AG04450 (cell line): ENCODE data around the gene SPECC1L. TPM values are rescaled to one million over a fixed set of nuclear protein-coding genes. Genes with fewer than 3 reads are reported as not detected.

Experiments
- CTCF ChIA-PET: fragments of 300-600, 350-600 bp; formaldehyde crosslinking; extraction: SDS; loops from one replicate; lab custom pipeline; 2022; ENCODE audit warnings: antibody characterized with exemption, inconsistent platforms; lab: Charles Lee
- POLR2A ChIA-PET: fragments of 350-600 bp; formaldehyde crosslinking; extraction: SDS; loops from one replicate; lab custom pipeline; 2021; ENCODE audit warnings: antibody characterized with exemption, inconsistent platforms; lab: Yijun Ruan, JAX
- DNase-seq: peaks from one replicate; pipeline ENCODE4 v3.0.0-alpha.2; 2011; ENCODE audit warnings: low read depth, low spot score
- H3K27ac ChIP-seq: one replicate; pipeline ENCODE4 v1.5.1; 2012; ENCODE audit warnings: low read depth, low read length, control low read depth
- H3K27me3 ChIP-seq: one replicate; pipeline ENCODE4 v1.6.0; 2012; ENCODE audit warnings: low read length; ENCODE audit not compliant: control insufficient read depth, insufficient read depth
- H3K4me3 ChIP-seq: 2 replicates; pipeline ENCODE4 v1.5.1; 2011; ENCODE audit warnings: mild to moderate bottlenecking, low read depth, low read length, control low read depth
- H3K9me3 ChIP-seq: 2 replicates; pipeline ENCODE4 v1.5.1; 2012; ENCODE audit warnings: low read length; ENCODE audit not compliant: control insufficient read depth, insufficient read depth
- CTCF ChIP-seq: IDR thresholded peaks from 2 replicates; pipeline ENCODE4 v1.5.1; 2011; ENCODE audit warnings: low read depth, low read length, control low read depth, inconsistent platforms
- polyA plus RNA-seq: library from polyadenylated mRNA; depleted of rRNA; stranded (reverse); fragments of >200 nt; gene quantifications from 2 replicates; pipeline ENCODE4 v1.2.3, GENCODE V29; 2011

SPECC1L gene
- polyA plus RNA-seq, 1 experiment: 36.4 TPM

- Histone ChIP-seq H3K9me3 (no peaks in the 10 kb centered on the region; the same call in 1 of the 2 replicates), H3K27me3 (peaks cover 17% of the 10 kb centered on the region), H3K4me3 (no peak overlapping the region), H3K27ac (no peak overlapping the region)
- no peak for TF ChIP-seq CTCF
- POLR2A ChIA-PET: no interaction called here
- CTCF ChIA-PET: interaction anchor here (1.3 to 1.5 kb wide), 2 partner anchors 100 to 104 kb away, joined by 5 read pairs; no protein-coding TSS in a partner anchor
- DNase-seq: no peak
These were observed 150.3 kb downstream of the SPECC1L start for GRCh38 chr22:24420977-24421343.

- DNase-seq: no peak
- no peak overlapping the region for H3K27ac ChIP-seq
These were observed 150.8 kb downstream of the SPECC1L start for GRCh38 chr22:24421428-24421931.

GRCh38 chr22:24422102-24422665 lies 151.6 kb downstream of the SPECC1L start:
- DNase-seq: no peak
- POLR2A ChIA-PET: interaction anchor here (0.6 kb wide), 1 partner anchor 105 kb away, joined by 3 read pairs; no protein-coding TSS in a partner anchor
- CTCF ChIA-PET: interaction anchor here (0.6 to 1.7 kb wide), 9 partner anchors 13 to 123 kb away, joined by 3 to 9 read pairs (median 5); no protein-coding TSS in a partner anchor
- Histone ChIP-seq H3K9me3 (no peaks in the 10 kb centered on the region; the same call in 1 of the 2 replicates), H3K4me3 (no peak overlapping the region), H3K27ac (no peak overlapping the region), H3K27me3 (peaks cover 28% of the 10 kb centered on the region)
- no peak for TF ChIP-seq CTCF

More at GRCh38 chr22:24421428-24421931, 150.8 kb downstream of the SPECC1L start:
- H3K27me3 ChIP-seq: peaks cover 22% of the 10 kb centered on the region
- ChIA-PET CTCF (interaction anchor here (1.2 to 1.7 kb wide), 4 partner anchors 81 to 104 kb away, joined by 5 to 7 read pairs (median 6); no protein-coding TSS in a partner anchor), POLR2A (no interaction called here)
- 0 out of 2 replicates have a peak, but pooled peaks have one; percentile 8 for TF ChIP-seq CTCF
- no peaks in the 10 kb centered on the region; the same call in 1 of the 2 replicates for H3K9me3 ChIP-seq
- no peak overlapping the region for H3K4me3 ChIP-seq

GRCh38 chr22:24423519-24424000 lies 152.9 kb downstream of the SPECC1L start:
- POLR2A ChIA-PET: no interaction called here
- H3K27ac ChIP-seq: no peak overlapping the region
- peak; percentile 55 for TF ChIP-seq CTCF
- CTCF ChIA-PET: interaction anchor here (0.6 to 2.6 kb wide), 14 partner anchors 10 to 506 kb away, joined by 3 to 9 read pairs (median 4); no protein-coding TSS in a partner anchor
- H3K9me3 ChIP-seq: no peaks in the 10 kb centered on the region; the same call in 1 of the 2 replicates
- peaks cover 38% of the 10 kb centered on the region for H3K27me3 ChIP-seq
- no peak for DNase-seq
- peak overlapping the region; percentile 56 for H3K4me3 ChIP-seq
